ENCODE measurements around the gene DPP10.

The DPP10 gene

GRCh38 chr2:115122701-115123100, 680.3 kb downstream of the DPP10 start:
- DNase-seq, result no peak

- DNase-seq, result no peak
Measured at GRCh38 chr2:115124817-115125216, 682.4 kb downstream of the DPP10 start.

- DNase-seq, result no peak
Measured at GRCh38 chr2:115129536-115129935, 687.1 kb downstream of the DPP10 start.

GRCh38 chr2:115160531-115161080, 718.2 kb downstream of the DPP10 start:
- DNase-seq, result no peak

GRCh38 chr2:115161081-115161770, 718.8 kb downstream of the DPP10 start:
- peak in 7 of 51 donors; percentile 19 to 51 (median 33) for DNase-seq

GRCh38 chr2:115161771-115162493, 719.5 kb downstream of the DPP10 start:
- peak in 9 of 51 donors; percentile 9 to 51 (median 27) for DNase-seq

- DNase-seq, result peak in 3 of 51 donors; percentile 3 to 22 (median 5)
Measured at GRCh38 chr2:115162494-115163293, 720.3 kb downstream of the DPP10 start.

- peak in 1 of 51 donors; percentile 9 for DNase-seq
Measured at GRCh38 chr2:115163572-115163971, 721.1 kb downstream of the DPP10 start.

GRCh38 chr2:115165529-115166109, 723.2 kb downstream of the DPP10 start:
- DNase-seq, result peak in 7 of 51 donors; percentile 2 to 56 (median 24)

GRCh38 chr2:115168457-115168856, 726.0 kb downstream of the DPP10 start:
- DNase-seq, result no peak

- DNase-seq, result no peak
Measured at GRCh38 chr2:115169814-115170213, 727.4 kb downstream of the DPP10 start.

GRCh38 chr2:115171751-115172150, 729.3 kb downstream of the DPP10 start:
- no peak for DNase-seq

- no peak for DNase-seq
Measured at GRCh38 chr2:115174651-115175050, 732.2 kb downstream of the DPP10 start.

- DNase-seq, result no peak
Measured at GRCh38 chr2:115183144-115183543, 740.7 kb downstream of the DPP10 start.

GRCh38 chr2:115190459-115190858, 748.0 kb downstream of the DPP10 start:
- DNase-seq, result no peak

- no peak for DNase-seq
Measured at GRCh38 chr2:115194623-115195022, 752.2 kb downstream of the DPP10 start.

GRCh38 chr2:115196587-115196986, 754.1 kb downstream of the DPP10 start:
- no peak for DNase-seq

GRCh38 chr2:115199966-115200365, 757.5 kb downstream of the DPP10 start:
- no peak for DNase-seq

- no peak for DNase-seq
Measured at GRCh38 chr2:115201386-115201785, 758.9 kb downstream of the DPP10 start.

- DNase-seq, result no peak
Measured at GRCh38 chr2:115208493-115209164, 766.2 kb downstream of the DPP10 start.

- DNase-seq, result no peak
Measured at GRCh38 chr2:115214050-115214449, 771.6 kb downstream of the DPP10 start.

Measured in hypothalamus (tissue), 51 donors.